Astrocyte (in vitro differentiated cells and primary cell): ENCODE measurements around the gene SECISBP2L. TPM values are rescaled to one million over a fixed set of nuclear protein-coding genes. Genes with fewer than 3 reads are reported as not detected.

Experiments used
- DNase-seq: peaks from one replicate; pipeline ENCODE4 v3.0.0-alpha.2; 2010; ENCODE audit warnings: low read depth
- FAIRE-seq: peaks from 2 replicates; lab custom pipeline; 2011; peaks lifted over from hg19 to GRCh38; lab: Jason Lieb, UNC
- H2AFZ ChIP-seq: 2 replicates; pipeline ENCODE4 v1.6.0; 2012; ENCODE audit warnings: low read depth, low read length, inconsistent platforms
- H3K27ac ChIP-seq: 2 replicates; pipeline ENCODE4 v1.5.1; 2011; ENCODE audit warnings: low read depth, low read length, inconsistent platforms
- H3K27me3 ChIP-seq: 2 replicates; pipeline ENCODE4 v1.6.0; 2011; ENCODE audit warnings: low read length, inconsistent platforms; ENCODE audit not compliant: insufficient read depth
- H3K36me3 ChIP-seq: 2 replicates; pipeline ENCODE4 v1.5.1; 2011; ENCODE audit warnings: low read length, inconsistent platforms; ENCODE audit not compliant: insufficient read depth
- H3K4me1 ChIP-seq: 2 replicates; pipeline ENCODE4 v1.5.1; 2011; ENCODE audit warnings: low read length, inconsistent platforms; ENCODE audit not compliant: insufficient read depth
- H3K4me2 ChIP-seq: 2 replicates; pipeline ENCODE4 v1.6.0; 2012; ENCODE audit warnings: low read length, inconsistent platforms
- H3K4me3 ChIP-seq: 2 replicates; pipeline ENCODE4 v1.5.1; 2011; ENCODE audit warnings: low read depth, mild to moderate bottlenecking, low read length, inconsistent platforms; ENCODE audit not compliant: insufficient read depth
- H3K79me2 ChIP-seq: 2 replicates; pipeline ENCODE4 v1.6.0; 2012; ENCODE audit warnings: mild to moderate bottlenecking, low read length, inconsistent platforms; ENCODE audit not compliant: insufficient read depth
- H3K9ac ChIP-seq: 2 replicates; pipeline ENCODE4 v1.6.0; 2012; ENCODE audit warnings: mild to moderate bottlenecking, low read length, inconsistent platforms
- H3K9me3 ChIP-seq: 2 replicates; pipeline ENCODE4 v1.5.1; 2012; ENCODE audit warnings: low read depth, mild to moderate bottlenecking, low read length, inconsistent platforms; ENCODE audit not compliant: insufficient read depth
- H4K20me1 ChIP-seq: 2 replicates; pipeline ENCODE4 v1.6.0; 2012; ENCODE audit warnings: low read length, inconsistent platforms; ENCODE audit not compliant: insufficient read depth
- H3K27ac Mint-ChIP-seq: one replicate; pipeline ENCODE4 v1.8.0; 2021; ENCODE audit warnings: mild to moderate bottlenecking, mixed read lengths; ENCODE audit not compliant: unreplicated experiment
- H3K27me3 Mint-ChIP-seq: one replicate; pipeline ENCODE4 v1.8.0; 2021; ENCODE audit warnings: low read depth, mixed read lengths; ENCODE audit not compliant: unreplicated experiment
- H3K36me3 Mint-ChIP-seq: one replicate; pipeline ENCODE4 v1.8.0; 2021; ENCODE audit warnings: low read depth, mixed read lengths; ENCODE audit not compliant: unreplicated experiment
- H3K4me1 Mint-ChIP-seq: one replicate; pipeline ENCODE4 v1.8.0; 2021; ENCODE audit warnings: low read depth, mixed read lengths; ENCODE audit not compliant: unreplicated experiment
- H3K4me3 Mint-ChIP-seq: one replicate; pipeline ENCODE4 v1.8.0; 2021; ENCODE audit warnings: mild to moderate bottlenecking, moderate library complexity, mixed read lengths; ENCODE audit not compliant: unreplicated experiment
- H3K9me3 Mint-ChIP-seq: one replicate; pipeline ENCODE4 v1.8.0; 2021; ENCODE audit warnings: mild to moderate bottlenecking, mixed read lengths; ENCODE audit not compliant: unreplicated experiment
- EZH2 ChIP-seq: IDR thresholded peaks from 2 replicates; pipeline ENCODE4 v1.6.1; 2012; ENCODE audit warnings: mild to moderate bottlenecking, low read length, inconsistent platforms; ENCODE audit not compliant: insufficient read depth
- total RNA-seq: library from RNA; stranded (reverse); gene quantifications from 2 replicates; pipeline ENCODE4 v1.2.1, GENCODE V29; 2021
- TF ChIP-seq, protein P1 (sequence below): IDR thresholded peaks from 2 replicates; pipeline ENCODE4 v1.5.1; 2011; ENCODE audit warnings: low read depth, mild to moderate bottlenecking, inconsistent platforms, low read length, moderate library complexity; ENCODE audit not compliant: insufficient read depth

The SECISBP2L gene
- total RNA-seq, 1 donor from 2014 or later = 52.5 TPM

DNA sequence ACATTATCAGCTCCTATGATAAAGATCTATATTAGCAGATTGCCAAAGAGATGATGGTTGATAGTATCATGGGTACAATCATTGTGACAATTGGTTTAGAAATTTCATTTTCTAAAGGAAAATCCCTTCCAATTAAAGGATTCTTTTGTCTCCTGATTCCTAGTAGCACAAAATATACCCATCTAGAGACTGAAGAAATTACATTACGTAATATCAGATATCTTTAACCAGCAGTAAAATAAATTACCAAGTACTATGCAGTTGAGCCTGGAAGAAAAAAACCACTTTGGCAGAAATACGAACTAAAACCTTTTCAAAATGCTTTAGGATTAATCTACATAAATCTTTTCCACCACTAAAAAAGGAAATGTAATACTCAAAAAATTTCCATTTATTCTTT, 46.9 kb downstream of the SECISBP2L start:
- Histone ChIP-seq H3K4me2 (no peak overlapping the region), H3K27me3 (no peaks in the 10 kb centered on the region), H3K9ac (no peak overlapping the region), H4K20me1 (no peaks in the 10 kb centered on the region), H3K9me3 (no peaks in the 10 kb centered on the region), H2AFZ (no peak overlapping the region), H3K36me3 (peaks cover 40% of the 10 kb centered on the region), H3K79me2 (no peaks in the 10 kb centered on the region), H3K27ac (no peak overlapping the region), H3K4me1 (no peaks in the 10 kb centered on the region), H3K4me3 (no peak overlapping the region)
- Mint-ChIP-seq H3K27me3 (no peaks in the 10 kb centered on the region), H3K9me3 (peaks cover 3% of the 10 kb centered on the region), H3K27ac (no peak overlapping the region), H3K36me3 (peaks cover 17% of the 10 kb centered on the region), H3K4me1 (peaks cover 16% of the 10 kb centered on the region), H3K4me3 (no peak overlapping the region)
- no peak for TF ChIP-seq EZH2
- TF ChIP-seq, protein P1, sequence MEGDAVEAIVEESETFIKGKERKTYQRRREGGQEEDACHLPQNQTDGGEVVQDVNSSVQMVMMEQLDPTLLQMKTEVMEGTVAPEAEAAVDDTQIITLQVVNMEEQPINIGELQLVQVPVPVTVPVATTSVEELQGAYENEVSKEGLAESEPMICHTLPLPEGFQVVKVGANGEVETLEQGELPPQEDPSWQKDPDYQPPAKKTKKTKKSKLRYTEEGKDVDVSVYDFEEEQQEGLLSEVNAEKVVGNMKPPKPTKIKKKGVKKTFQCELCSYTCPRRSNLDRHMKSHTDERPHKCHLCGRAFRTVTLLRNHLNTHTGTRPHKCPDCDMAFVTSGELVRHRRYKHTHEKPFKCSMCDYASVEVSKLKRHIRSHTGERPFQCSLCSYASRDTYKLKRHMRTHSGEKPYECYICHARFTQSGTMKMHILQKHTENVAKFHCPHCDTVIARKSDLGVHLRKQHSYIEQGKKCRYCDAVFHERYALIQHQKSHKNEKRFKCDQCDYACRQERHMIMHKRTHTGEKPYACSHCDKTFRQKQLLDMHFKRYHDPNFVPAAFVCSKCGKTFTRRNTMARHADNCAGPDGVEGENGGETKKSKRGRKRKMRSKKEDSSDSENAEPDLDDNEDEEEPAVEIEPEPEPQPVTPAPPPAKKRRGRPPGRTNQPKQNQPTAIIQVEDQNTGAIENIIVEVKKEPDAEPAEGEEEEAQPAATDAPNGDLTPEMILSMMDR = no peak
- no peak for DNase-seq
- FAIRE-seq = no peak

DNA sequence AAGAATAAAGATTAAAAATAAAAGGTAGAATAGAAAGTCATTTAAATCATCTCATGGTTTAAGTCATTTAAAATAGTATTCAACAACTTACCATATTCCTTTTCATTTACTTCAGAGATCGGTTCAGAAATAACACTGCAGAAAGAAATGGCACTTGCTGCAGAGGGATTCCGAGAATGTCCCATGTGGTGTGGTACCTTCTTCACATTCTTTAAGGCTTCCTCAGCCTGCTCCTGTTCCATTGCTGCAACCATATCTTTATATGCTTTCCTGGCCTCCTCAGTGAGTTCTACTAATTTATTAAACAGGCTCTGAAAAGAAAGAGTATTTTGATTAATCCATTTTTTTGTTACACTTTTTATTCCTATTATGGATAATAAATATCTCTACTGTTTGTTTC, 50.0 kb downstream of the SECISBP2L start:
- Histone ChIP-seq H3K9me3 (no peaks in the 10 kb centered on the region), H3K27me3 (no peaks in the 10 kb centered on the region), H3K27ac (no peak overlapping the region), H3K4me2 (no peak overlapping the region), H3K4me1 (no peaks in the 10 kb centered on the region), H3K4me3 (no peak overlapping the region), H3K79me2 (no peaks in the 10 kb centered on the region), H2AFZ (no peak overlapping the region), H4K20me1 (no peaks in the 10 kb centered on the region), H3K36me3 (peaks cover 51% of the 10 kb centered on the region), H3K9ac (no peak overlapping the region)
- Mint-ChIP-seq H3K4me1 (peaks cover 16% of the 10 kb centered on the region), H3K27me3 (no peaks in the 10 kb centered on the region), H3K36me3 (peaks cover 19% of the 10 kb centered on the region), H3K4me3 (no peak overlapping the region), H3K27ac (peak overlapping the region; percentile 81), H3K9me3 (no peaks in the 10 kb centered on the region)
- peak; percentile 41 for DNase-seq
- FAIRE-seq = no peak
- no peak for TF ChIP-seq EZH2
- TF ChIP-seq, protein P1 = no peak

DNA sequence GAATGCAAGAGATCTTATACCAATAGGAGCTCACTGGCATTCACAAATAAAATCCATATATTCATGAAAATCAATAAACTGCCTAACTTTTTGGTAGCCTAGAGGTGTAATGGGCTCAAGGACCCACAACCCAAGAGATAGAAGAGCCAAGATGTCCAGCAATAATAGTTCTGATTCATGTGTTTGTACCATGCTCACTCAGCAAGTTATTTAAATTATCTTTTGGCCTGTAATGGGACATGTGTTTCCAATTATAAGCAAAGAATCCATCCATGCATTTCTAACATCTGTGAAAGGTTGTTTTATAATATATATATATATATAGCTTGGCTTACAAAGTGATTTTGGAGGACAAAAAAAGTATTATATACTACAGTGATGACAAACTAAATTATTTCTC, 52.9 kb downstream of the SECISBP2L start:
- H3K36me3 Mint-ChIP-seq = peaks cover 21% of the 10 kb centered on the region
- Histone ChIP-seq H3K4me1 (no peaks in the 10 kb centered on the region), H3K4me2 (no peak overlapping the region), H3K79me2 (no peaks in the 10 kb centered on the region), H3K27ac (no peak overlapping the region), H4K20me1 (no peaks in the 10 kb centered on the region), H3K9ac (no peak overlapping the region), H3K9me3 (no peaks in the 10 kb centered on the region), H3K36me3 (peaks cover 37% of the 10 kb centered on the region), H3K27me3 (no peaks in the 10 kb centered on the region), H3K4me3 (no peak overlapping the region), H2AFZ (no peak overlapping the region)
- DNase-seq (no peak), FAIRE-seq (no peak)
- H3K9me3 Mint-ChIP-seq = no peaks in the 10 kb centered on the region
- TF ChIP-seq, protein P1 = no peak
- no peak for TF ChIP-seq EZH2
- no peaks in the 10 kb centered on the region for H3K27me3 Mint-ChIP-seq
- H3K4me1 Mint-ChIP-seq = peaks cover 16% of the 10 kb centered on the region
- no peak overlapping the region for H3K4me3 Mint-ChIP-seq
- H3K27ac Mint-ChIP-seq = no peak overlapping the region
